HepG2 (cell line): ENCODE results near the gene DENND4C. TPM values are rescaled to one million over a fixed set of nuclear protein-coding genes. Genes with fewer than 3 reads are reported as not detected.

Experiments used
- CTCF ChIP-seq: sonication (generic); formaldehyde crosslinking; IDR thresholded peaks from 2 replicates; pipeline ENCODE4 v1.5.0; 2020; ENCODE audit warnings: mild to moderate bottlenecking, missing genetic modification reagents, moderate library complexity
- EP300 ChIP-seq, 3 experiments: sonication (generic) in 1 of 3; formaldehyde crosslinking in 1 of 3; IDR thresholded peaks; 2 replicates each; pipeline versions ENCODE4 v1.5.1 to v1.6.1; 2011 to 2020; ENCODE audit warnings: low read depth in 2 of 3, low read length in 2 of 3, borderline replicate concordance in 1 of 3, improper control_type of control experiment in 1 of 3, mild to moderate bottlenecking in 1 of 3, missing genetic modification reagents in 1 of 3, moderate library complexity in 1 of 3
- ETV5 ChIP-seq: IDR thresholded peaks from 2 replicates; pipeline ENCODE4 v1.6.1; 2018; ENCODE audit warnings: missing biosample characterization, missing genetic modification reagents, inconsistent platforms, borderline replicate concordance
- FOSL1 ChIP-seq: sonication (generic); formaldehyde crosslinking; IDR thresholded peaks from 2 replicates; pipeline ENCODE4 v1.9.0; 2021; ENCODE audit warnings: missing genetic modification reagents, borderline replicate concordance
- FOSL2 ChIP-seq: sonication (generic); formaldehyde crosslinking; IDR thresholded peaks from 2 replicates; pipeline ENCODE4 v1.4.0; 2020; ENCODE audit warnings: missing genetic modification reagents
- GABPB1 ChIP-seq: IDR thresholded peaks from 2 replicates; pipeline ENCODE4 v1.6.1; 2016; ENCODE audit warnings: mild to moderate bottlenecking, missing genetic modification reagents, moderate library complexity, missing compliant biosample characterization
- MED1 ChIP-seq: sonication (generic); formaldehyde crosslinking; IDR thresholded peaks from 2 replicates; pipeline ENCODE4 v1.4.0; 2020; ENCODE audit warnings: missing genetic modification reagents
- MEF2D ChIP-seq: sonication (generic); formaldehyde crosslinking; IDR thresholded peaks from 2 replicates; pipeline ENCODE4 v1.5.1; 2020; ENCODE audit warnings: mild to moderate bottlenecking, missing genetic modification reagents
- NCOA2 ChIP-seq: sonication (generic); formaldehyde crosslinking; IDR thresholded peaks from 2 replicates; pipeline ENCODE4 v1.8.0; 2022; ENCODE audit warnings: inconsistent platforms
- PHF8 ChIP-seq: sonication (generic); formaldehyde crosslinking; IDR thresholded peaks from 2 replicates; pipeline ENCODE4 v1.5.0; 2020; ENCODE audit warnings: missing genetic modification reagents
- RARA ChIP-seq: IDR thresholded peaks from 2 replicates; pipeline ENCODE4 v1.6.1; 2016; ENCODE audit warnings: missing genetic modification reagents, missing compliant biosample characterization
- RXRB ChIP-seq: IDR thresholded peaks from 2 replicates; pipeline ENCODE4 v1.6.1; 2016; ENCODE audit warnings: borderline replicate concordance, missing genetic modification reagents, missing compliant biosample characterization
- SPEN ChIP-seq: sonication (generic); formaldehyde crosslinking; IDR thresholded peaks from 2 replicates; pipeline ENCODE4 v1.5.1; 2020; ENCODE audit warnings: low read depth, mild to moderate bottlenecking, missing genetic modification reagents
- STAG1 ChIP-seq: sonication (generic); formaldehyde crosslinking; IDR thresholded peaks from 2 replicates; pipeline ENCODE4 v1.4.0; 2020; ENCODE audit warnings: missing genetic modification reagents
- TBX2 ChIP-seq: sonication (generic); formaldehyde crosslinking; IDR thresholded peaks from 2 replicates; pipeline ENCODE4 v1.5.0; 2020; ENCODE audit warnings: missing genetic modification reagents, mild to moderate bottlenecking, borderline replicate concordance
- TFAP4 ChIP-seq: sonication (generic); IDR thresholded peaks from 2 replicates; pipeline ENCODE4 v1.6.1; 2016; ENCODE audit warnings: low read depth, borderline replicate concordance
- ZBTB7B ChIP-seq: sonication (generic); formaldehyde crosslinking; IDR thresholded peaks from 2 replicates; pipeline ENCODE4 v1.4.0; 2020; ENCODE audit warnings: missing genetic modification reagents
- ZFP1 ChIP-seq: IDR thresholded peaks from 2 replicates; pipeline ENCODE4 v1.6.1; 2016
- ZFY ChIP-seq: sonication (generic); formaldehyde crosslinking; IDR thresholded peaks from 2 replicates; pipeline ENCODE4 v1.4.0; 2020; ENCODE audit warnings: missing genetic modification reagents
- ZHX1 ChIP-seq: sonication (generic); formaldehyde crosslinking; IDR thresholded peaks from 2 replicates; pipeline ENCODE4 v1.8.1; 2022; ENCODE audit warnings: low read depth, mild to moderate bottlenecking, missing genetic modification reagents
- ZNF207 ChIP-seq: fragments of 450-650 bp; IDR thresholded peaks from 2 replicates; pipeline ENCODE4 v1.6.1; 2016; ENCODE audit warnings: antibody characterized with exemption, borderline replicate concordance
- ZNF331 ChIP-seq: sonication (generic); formaldehyde crosslinking; IDR thresholded peaks from 2 replicates; pipeline ENCODE4 v1.4.0; 2020; ENCODE audit warnings: missing genetic modification reagents
- ZNF430 ChIP-seq: sonication (generic); formaldehyde crosslinking; IDR thresholded peaks from 2 replicates; pipeline ENCODE4 v1.9.0; 2021; ENCODE audit warnings: mild to moderate bottlenecking, missing genetic modification reagents
- polyA plus RNA-seq, 8 experiments: library from polyadenylated mRNA; depleted of rRNA in 3 of 8; stranded (reverse) in 7 of 8; unstranded in 1 of 8; fragments of >200 nt; fragmentation: Illumina TruSeq in 4 of 8; extraction: Trizol in 4 of 8; gene quantifications; 2 replicates each; pipeline versions ENCODE4 v1.2.1 to v1.2.3, GENCODE V29; 2011 to 2016; ENCODE audit warnings: low read depth in 4 of 8, missing spikeins in 1 of 8, mixed read lengths in 1 of 8; ENCODE audit not compliant: insufficient read depth in 1 of 8
- total RNA-seq, 5 experiments: library from RNA; depleted of rRNA; stranded (reverse); fragments of >200 nt; fragmentation: Illumina TruSeq; extraction: Trizol; gene quantifications; 2 replicates each; pipeline ENCODE4 v1.2.3, GENCODE V29; 2016; ENCODE audit warnings: low read depth in 1 of 5
- TF ChIP-seq, protein P1 (sequence below): IDR thresholded peaks from 2 replicates; pipeline ENCODE4 v1.6.1; 2016

Gene DENND4C
- total and polyA plus RNA-seq, 2 of the 13 experiments (the other 11 are each of a cell fraction or from before 2014, with no cell fraction given), result 19.1 to 27.2 TPM

DNA sequence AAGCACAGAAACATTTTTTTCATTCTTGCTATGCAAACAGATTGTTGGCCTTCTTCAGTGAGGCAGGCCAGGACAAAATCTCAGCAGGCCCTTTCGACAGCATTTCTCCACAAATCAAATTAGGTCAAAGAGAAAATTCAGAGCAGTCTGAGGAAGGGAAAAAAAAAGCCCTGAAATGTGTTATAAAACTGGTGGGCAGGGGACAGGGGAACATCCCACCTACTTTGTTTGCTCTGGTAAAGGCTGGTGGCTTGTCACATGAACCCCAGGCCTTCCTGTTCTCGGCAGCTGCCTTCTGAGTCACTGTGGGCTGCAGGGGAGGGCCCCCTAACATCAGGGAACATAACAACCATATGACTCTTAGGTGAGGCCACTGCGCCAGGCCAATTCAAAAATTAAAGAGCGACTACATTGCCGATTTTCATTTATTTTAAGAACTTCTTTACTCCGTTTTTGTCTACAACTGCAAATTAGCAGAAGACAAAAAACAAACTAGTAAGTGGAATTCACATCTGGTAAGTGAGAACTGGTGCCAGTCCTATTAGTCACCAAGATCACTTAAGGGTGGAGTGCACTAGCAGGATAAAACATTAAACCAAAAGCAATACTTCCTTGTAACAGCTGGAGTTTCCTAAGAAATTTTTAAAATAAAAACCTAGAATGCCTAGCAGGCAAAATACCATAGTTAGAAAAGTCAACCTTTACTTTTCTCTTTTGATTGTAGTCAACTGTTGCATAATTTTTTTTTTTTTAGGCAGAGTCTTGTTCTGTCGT lies 46.2 kb upstream of the DENND4C start (continued):
- TF ChIP-seq EP300 (IDR thresholded peaks at IDR 0.05; ENCODE audit: low read depth in 2 of 2, low read length in 2 of 2), result peak in 1 of 2 experiments; percentile 37; a peak in 1 of 4 replicates
- TF ChIP-seq EP300 (CRISPR knock-in tag; IDR thresholded peaks at IDR 0.05; ENCODE audit: borderline replicate concordance), result no peak
- TF ChIP-seq RARA (CRISPR knock-in tag), result peak; percentile 47
- 0 out of 2 replicates have a peak, but pooled peaks have one; percentile 29 for TF ChIP-seq ZBTB7B
- TF ChIP-seq ZNF430 (CRISPR knock-in tag), result 0 out of 2 replicates have a peak, but pooled peaks have one; percentile 36
- TF ChIP-seq RXRB (CRISPR knock-in tag), result peak; percentile 33; the same call in 1 of the 2 replicates
- peak; percentile 92 for TF ChIP-seq FOSL2 (CRISPR knock-in tag)
- TF ChIP-seq SPEN, result peak; percentile 30; the same call in 1 of the 2 replicates
- TF ChIP-seq ZFY, result peak; percentile 83
- TF ChIP-seq ZHX1 (CRISPR knock-in tag), result no peak
- 0 out of 2 replicates have a peak, but pooled peaks have one; percentile 21 for TF ChIP-seq NCOA2
- 0 out of 2 replicates have a peak, but pooled peaks have one; percentile 37 for TF ChIP-seq ZNF331
- TF ChIP-seq, protein P1, sequence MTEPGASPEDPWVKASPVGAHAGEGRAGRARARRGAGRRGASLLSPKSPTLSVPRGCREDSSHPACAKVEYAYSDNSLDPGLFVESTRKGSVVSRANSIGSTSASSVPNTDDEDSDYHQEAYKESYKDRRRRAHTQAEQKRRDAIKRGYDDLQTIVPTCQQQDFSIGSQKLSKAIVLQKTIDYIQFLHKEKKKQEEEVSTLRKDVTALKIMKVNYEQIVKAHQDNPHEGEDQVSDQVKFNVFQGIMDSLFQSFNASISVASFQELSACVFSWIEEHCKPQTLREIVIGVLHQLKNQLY, result 0 out of 2 replicates have a peak, but pooled peaks have one; percentile 30
- peak; percentile 58; the same call in 1 of the 2 replicates for TF ChIP-seq ETV5 (CRISPR knock-in tag)
- TF ChIP-seq STAG1 (CRISPR knock-in tag), result peak; percentile 26
- peak; percentile 23 for TF ChIP-seq CTCF (CRISPR knock-in tag)
- peak; percentile 46; the same call in 1 of the 2 replicates for TF ChIP-seq PHF8 (CRISPR knock-in tag)
- TF ChIP-seq TBX2 (CRISPR knock-in tag), result peak; percentile 16; the same call in 1 of the 2 replicates
- TF ChIP-seq GABPB1 (CRISPR knock-in tag), result peak; percentile 50
- TF ChIP-seq TFAP4, result peak; percentile 61; the same call in 1 of the 2 replicates
- peak; percentile 49; the same call in 1 of the 2 replicates for TF ChIP-seq MED1 (CRISPR knock-in tag)
- TF ChIP-seq FOSL1 (CRISPR knock-in tag), result peak; percentile 46; the same call in 1 of the 2 replicates
- no peak for TF ChIP-seq ZNF207
- peak; percentile 40; the same call in 1 of the 2 replicates for TF ChIP-seq MEF2D (CRISPR knock-in tag)
- no peak for TF ChIP-seq ZFP1 (CRISPR knock-in tag)
